ENCODE results near the gene ARL1.

GRCh38 chr12:101430456-101430855, 22.9 kb upstream of the ARL1 start:
- TF ChIP-seq CTCF (IDR thresholded peaks at IDR 0.05) (no peak), EP300 (IDR thresholded peaks at IDR 0.05) (no peak), POLR2A (IDR thresholded peaks at IDR 0.05) (no peak)
